Measurements from ENCODE around the gene DTD2. TPM values are rescaled to one million over a fixed set of nuclear protein-coding genes. Genes with fewer than 3 reads are reported as not detected.

DTD2 gene
- total RNA-seq, 3 donors from 2014 or later (not counting 1 experiment from before 2014, with no cell fraction given) = 6.6 to 11.9 (median 7.4) TPM

- Histone ChIP-seq H3K9me3 (ENCODE audit: control insufficient read depth, insufficient read depth, low read length) (no peaks in the 10 kb centered on the region), H3K36me3 (ENCODE audit: control insufficient read depth, insufficient read depth, low read length) (no peaks in the 10 kb centered on the region), H3K4me1 (ENCODE audit: control insufficient read depth, insufficient read depth, low read length) (peaks cover 4% of the 10 kb centered on the region), H3K4me3 (ENCODE audit: low read length) (no peak overlapping the region), H3K27me3 (ENCODE audit: control insufficient read depth, insufficient read depth, low read length) (peaks cover 4% of the 10 kb centered on the region), H3K27ac (ENCODE audit: low read length) (no peak overlapping the region)
- H3K9me3 Mint-ChIP-seq = no peaks in the 10 kb centered on the region
- no peaks in the 10 kb centered on the region for H3K36me3 Mint-ChIP-seq
- intact Hi-C loops (cut with micrococcal nuclease) = no loop called here
- peaks cover 17% of the 10 kb centered on the region in 2 donors for H3K4me1 Mint-ChIP-seq
- 84% methylated on average over 3 of the region's 3 CpGs for WGBS (ENCODE audit: insufficient coverage)
- DNase-seq = no peak
- no peak overlapping the region for H3K4me3 Mint-ChIP-seq
- peaks cover 7 to 11% of the 10 kb centered on the region in 2 donors for H3K27me3 Mint-ChIP-seq (ENCODE audit: low read depth in 2 of 2)
- no peak for ATAC-seq
- H3K27ac Mint-ChIP-seq = no peak overlapping the region
- TF ChIP-seq, protein P1, sequence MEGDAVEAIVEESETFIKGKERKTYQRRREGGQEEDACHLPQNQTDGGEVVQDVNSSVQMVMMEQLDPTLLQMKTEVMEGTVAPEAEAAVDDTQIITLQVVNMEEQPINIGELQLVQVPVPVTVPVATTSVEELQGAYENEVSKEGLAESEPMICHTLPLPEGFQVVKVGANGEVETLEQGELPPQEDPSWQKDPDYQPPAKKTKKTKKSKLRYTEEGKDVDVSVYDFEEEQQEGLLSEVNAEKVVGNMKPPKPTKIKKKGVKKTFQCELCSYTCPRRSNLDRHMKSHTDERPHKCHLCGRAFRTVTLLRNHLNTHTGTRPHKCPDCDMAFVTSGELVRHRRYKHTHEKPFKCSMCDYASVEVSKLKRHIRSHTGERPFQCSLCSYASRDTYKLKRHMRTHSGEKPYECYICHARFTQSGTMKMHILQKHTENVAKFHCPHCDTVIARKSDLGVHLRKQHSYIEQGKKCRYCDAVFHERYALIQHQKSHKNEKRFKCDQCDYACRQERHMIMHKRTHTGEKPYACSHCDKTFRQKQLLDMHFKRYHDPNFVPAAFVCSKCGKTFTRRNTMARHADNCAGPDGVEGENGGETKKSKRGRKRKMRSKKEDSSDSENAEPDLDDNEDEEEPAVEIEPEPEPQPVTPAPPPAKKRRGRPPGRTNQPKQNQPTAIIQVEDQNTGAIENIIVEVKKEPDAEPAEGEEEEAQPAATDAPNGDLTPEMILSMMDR (IDR thresholded peaks at IDR 0.05) = no peak
Observed at GRCh38 chr14:31461545-31461944, 4.2 kb upstream of the DTD2 start.

GRCh38 chr14:31457665-31458659 is 656 bp upstream of the DTD2 start:
- Mint-ChIP-seq H3K4me3 (peak overlapping the region; percentile 94), H3K27ac (peak overlapping the region; percentile 87 to 91), H3K4me1 (peaks cover 29 to 32% of the 10 kb centered on the region in 2 donors), H3K9me3 (no peaks in the 10 kb centered on the region), H3K36me3 (no peaks in the 10 kb centered on the region), H3K27me3 (ENCODE audit: low read depth in 2 of 2) (peaks cover 7 to 11% of the 10 kb centered on the region in 2 donors)
- Histone ChIP-seq H3K9me3 (ENCODE audit: control insufficient read depth, insufficient read depth, low read length) (no peaks in the 10 kb centered on the region), H3K27ac (ENCODE audit: low read length) (peak overlapping the region; percentile 86), H3K36me3 (ENCODE audit: control insufficient read depth, insufficient read depth, low read length) (peaks cover 2% of the 10 kb centered on the region), H3K4me3 (ENCODE audit: low read length) (peak overlapping the region; percentile 99), H3K27me3 (ENCODE audit: control insufficient read depth, insufficient read depth, low read length) (peaks cover 4% of the 10 kb centered on the region), H3K4me1 (ENCODE audit: control insufficient read depth, insufficient read depth, low read length) (peaks cover 10% of the 10 kb centered on the region)
- ATAC-seq (no peak), DNase-seq (peak in 1 of 2 donors; percentile 9)
- TF ChIP-seq, protein P1 (IDR thresholded peaks at IDR 0.05) = no peak
- 71% methylated on average over 6 of the region's 11 CpGs for WGBS (ENCODE audit: insufficient coverage)
- intact Hi-C loops (cut with micrococcal nuclease) = loop anchor here (1.0 kb wide), 2 partner anchors 38 to 103 kb away; partner anchors contain the start of genes HEATR5A and NUBPL

- Mint-ChIP-seq H3K9me3 (no peaks in the 10 kb centered on the region), H3K36me3 (peaks cover 8% of the 10 kb centered on the region), H3K27me3 (ENCODE audit: low read depth in 2 of 2) (no peaks in the 10 kb centered on the region), H3K4me3 (no peak overlapping the region), H3K27ac (no peak overlapping the region), H3K4me1 (peaks cover 4% of the 10 kb centered on the region in 2 donors)
- peak in 1 of 3 donors; percentile 37 for ATAC-seq
- H3K36me3 ChIP-seq (ENCODE audit: control insufficient read depth, insufficient read depth, low read length) = peaks cover 23% of the 10 kb centered on the region
- no peaks in the 10 kb centered on the region for H3K9me3 ChIP-seq (ENCODE audit: control insufficient read depth, insufficient read depth, low read length)
- no peaks in the 10 kb centered on the region for H3K4me1 ChIP-seq (ENCODE audit: control insufficient read depth, insufficient read depth, low read length)
- H3K4me3 ChIP-seq (ENCODE audit: low read length) = no peak overlapping the region
- H3K27ac ChIP-seq (ENCODE audit: low read length) = no peak overlapping the region
- intact Hi-C loops (cut with micrococcal nuclease) = no loop called here
- H3K27me3 ChIP-seq (ENCODE audit: control insufficient read depth, insufficient read depth, low read length) = no peaks in the 10 kb centered on the region
- DNase-seq = peak in 1 of 2 donors; percentile 35
- TF ChIP-seq, protein P1 (IDR thresholded peaks at IDR 0.05) = peak; percentile 46
- WGBS (ENCODE audit: insufficient coverage) = 71% methylated on average over 1 of the region's 2 CpGs
Observed at GRCh38 chr14:31449971-31450610, 7.2 kb downstream of the DTD2 start.

Measured in natural killer cell (primary cell).